H1 (cell line): ENCODE measurements around the gene LYRM4. TPM values are rescaled to one million over a fixed set of nuclear protein-coding genes. Genes with fewer than 3 reads are reported as not detected.

Source experiments
- CTCF ChIA-PET: fragments of 300-600 bp; sonication (Branson Sonifier 250); formaldehyde crosslinking; loops from one replicate; lab custom pipeline; 2021; ENCODE audit not compliant: partially characterized antibody; lab: Charles Lee
- POLR2A ChIA-PET: fragments of 300-600 bp; sonication (Branson Sonifier 250); formaldehyde crosslinking; loops from one replicate; lab custom pipeline; 2021; ENCODE audit warnings: inconsistent platforms; ENCODE audit not compliant: partially characterized antibody; lab: Charles Lee
- DNase-seq, 2 experiments: peaks; one replicate each; pipeline versions ENCODE4 v3.0.0 to v3.0.0-alpha.2; 2010 to 2022; ENCODE audit warnings: low spot score in 2 of 2, low read depth in 1 of 2, mixed read lengths in 1 of 2
- FAIRE-seq: peaks from 2 replicates; lab custom pipeline; 2011; peaks lifted over from hg19 to GRCh38; lab: Jason Lieb, UNC
- H2AFZ ChIP-seq: 2 replicates; pipeline ENCODE4 v1.8.1; 2012; ENCODE audit warnings: low read length, inconsistent platforms
- H2AK5ac ChIP-seq: 2 replicates; pipeline ENCODE4 v1.6.1; 2013; ENCODE audit warnings: low read depth, low read length
- H2BK120ac ChIP-seq: replicated peaks from 2 replicates; pipeline ENCODE3; 2013; ENCODE audit warnings: low read depth, low read length, inconsistent platforms
- H2BK12ac ChIP-seq: 2 replicates; pipeline ENCODE4 v1.6.1; 2013; ENCODE audit warnings: low read depth, low read length
- H2BK15ac ChIP-seq: 2 replicates; pipeline ENCODE4 v1.6.1; 2013; ENCODE audit warnings: low read length
- H2BK20ac ChIP-seq: 2 replicates; pipeline ENCODE4 v1.6.1; 2013; ENCODE audit warnings: low read length
- H2BK5ac ChIP-seq: 2 replicates; pipeline ENCODE4 v1.6.1; 2013; ENCODE audit warnings: low read depth, low read length
- H3K14ac ChIP-seq: 2 replicates; pipeline ENCODE4 v1.6.1; 2013; ENCODE audit warnings: inconsistent platforms; ENCODE audit not compliant: insufficient read length
- H3K18ac ChIP-seq: 2 replicates; pipeline ENCODE4 v1.6.1; 2013; ENCODE audit warnings: low read length; ENCODE audit errors: extremely low read depth
- H3K23ac ChIP-seq: 2 replicates; pipeline ENCODE4 v1.6.1; 2013; ENCODE audit warnings: inconsistent platforms; ENCODE audit not compliant: insufficient read length
- H3K23me2 ChIP-seq: 2 replicates; pipeline ENCODE4 v1.6.1; 2013; ENCODE audit warnings: low read depth, low read length
- H3K27ac ChIP-seq: 2 replicates; pipeline ENCODE4 v1.6.1; 2011; ENCODE audit warnings: low read depth, low read length, inconsistent platforms
- H3K27me3 ChIP-seq, 4 experiments: replicated peaks in 1 of 4; 1 replicate in 1 of 4; 2 replicates in 3 of 4; pipeline versions ENCODE4 v1.6.1 to v1.8.1; 2011 to 2013; ENCODE audit warnings: low read length in 3 of 4, mild to moderate bottlenecking in 3 of 4, inconsistent platforms in 2 of 4, mixed read lengths in 2 of 4, moderate library complexity in 1 of 4; ENCODE audit not compliant: control insufficient read depth in 3 of 4, insufficient read depth in 3 of 4; ENCODE audit errors: extremely low read depth in 1 of 4
- H3K36me3 ChIP-seq, 4 experiments: 2 replicates each; pipeline versions ENCODE4 v1.6.1 to v1.8.1; 2011 to 2013; ENCODE audit warnings: mild to moderate bottlenecking in 4 of 4, low read length in 3 of 4, moderate library complexity in 2 of 4, control low read depth in 1 of 4, inconsistent platforms in 1 of 4; ENCODE audit not compliant: insufficient read depth in 4 of 4, control insufficient read depth in 2 of 4
- H3K4ac ChIP-seq: replicated peaks from 2 replicates; pipeline ENCODE3; 2013; ENCODE audit warnings: low read length, low read depth, mixed read lengths, inconsistent platforms; ENCODE audit not compliant: insufficient read length
- H3K4me1 ChIP-seq, 4 experiments: replicated peaks in 1 of 4; 1 replicate in 1 of 4; 2 replicates in 3 of 4; pipeline versions ENCODE4 v1.6.1 to v1.8.1; 2011 to 2013; ENCODE audit warnings: low read length in 3 of 4, inconsistent platforms in 2 of 4, mixed read lengths in 1 of 4; ENCODE audit not compliant: insufficient read depth in 4 of 4, control insufficient read depth in 3 of 4
- H3K4me2 ChIP-seq, 2 experiments: 2 replicates each; pipeline versions ENCODE4 v1.6.1 to v1.8.1; 2011 to 2013; ENCODE audit warnings: low read depth in 2 of 2, low read length in 2 of 2, control low read depth in 1 of 2, inconsistent platforms in 1 of 2, mild to moderate bottlenecking in 1 of 2; ENCODE audit not compliant: insufficient read depth in 1 of 2
- H3K4me3 ChIP-seq, 4 experiments: fragments of 200-600, 300-600 bp in 1 of 4; sonication (generic), shearing (Covaris generic), sonication (Bioruptor Twin) in 1 of 4; 2 replicates each; pipeline versions ENCODE4 v1.5.1 to v1.8.1; 2011 to 2016; ENCODE audit warnings: low read length in 4 of 4, low read depth in 3 of 4, control low read depth in 2 of 4, inconsistent platforms in 2 of 4, mild to moderate bottlenecking in 2 of 4, mixed read lengths in 1 of 4, moderate library complexity in 1 of 4; ENCODE audit not compliant: insufficient read depth in 2 of 4; ENCODE audit errors: extremely low read depth in 1 of 4
- H3K56ac ChIP-seq: replicated peaks from 2 replicates; pipeline ENCODE3; 2013; ENCODE audit warnings: low read depth, mild to moderate bottlenecking, mixed read lengths, low read length, inconsistent platforms; ENCODE audit not compliant: insufficient read length
- H3K79me1 ChIP-seq: 2 replicates; pipeline ENCODE4 v1.6.1; 2013; ENCODE audit warnings: low read depth, low read length, control low read depth
- H3K79me2 ChIP-seq, 2 experiments: 2 replicates each; pipeline versions ENCODE4 v1.6.1 to v1.8.1; 2012 to 2013; ENCODE audit warnings: low read length in 2 of 2, mild to moderate bottlenecking in 2 of 2, inconsistent platforms in 1 of 2; ENCODE audit not compliant: insufficient read depth in 2 of 2, control insufficient read depth in 1 of 2
- H3K9ac ChIP-seq, 4 experiments: replicated peaks in 1 of 4; 1 replicate in 1 of 4; 2 replicates in 3 of 4; pipeline versions ENCODE4 v1.6.1 to v1.8.1; 2011 to 2013; ENCODE audit warnings: low read depth in 3 of 4, low read length in 3 of 4, control low read depth in 2 of 4, mild to moderate bottlenecking in 2 of 4, moderate library complexity in 2 of 4, inconsistent platforms in 1 of 4; ENCODE audit errors: extremely low read depth in 1 of 4
- H3K9me3 ChIP-seq, 2 experiments: 2 replicates each; pipeline versions ENCODE4 v1.6.1 to v1.8.1; 2012 to 2013; ENCODE audit warnings: mild to moderate bottlenecking in 2 of 2, moderate library complexity in 2 of 2, control low read depth in 1 of 2, inconsistent platforms in 1 of 2, low read depth in 1 of 2, low read length in 1 of 2, mixed read lengths in 1 of 2; ENCODE audit not compliant: insufficient read depth in 2 of 2
- H4K20me1 ChIP-seq, 2 experiments: replicated peaks in 1 of 2; 2 replicates each; pipeline versions ENCODE3 to v1.8.1; 2011 to 2013; ENCODE audit warnings: inconsistent platforms in 2 of 2, low read length in 2 of 2, mild to moderate bottlenecking in 1 of 2; ENCODE audit not compliant: insufficient read depth in 2 of 2, control insufficient read depth in 1 of 2
- H4K5ac ChIP-seq: 2 replicates; pipeline ENCODE4 v1.6.1; 2013; ENCODE audit warnings: low read length, low read depth, mixed read lengths, inconsistent platforms; ENCODE audit not compliant: insufficient read length
- H4K8ac ChIP-seq: 2 replicates; pipeline ENCODE4 v1.8.0; 2013; ENCODE audit warnings: mild to moderate bottlenecking, moderate library complexity, low read length, inconsistent platforms; ENCODE audit not compliant: insufficient read depth; ENCODE audit errors: extremely low read depth
- H4K91ac ChIP-seq: replicated peaks from 2 replicates; pipeline ENCODE3; 2013; ENCODE audit warnings: low read length, mixed read lengths, inconsistent platforms; ENCODE audit not compliant: insufficient read length
- CEBPB ChIP-seq: IDR thresholded peaks from 2 replicates; pipeline ENCODE4 v1.6.1; 2012; ENCODE audit warnings: low read depth, low read length
- EGR1 ChIP-seq: IDR thresholded peaks from 2 replicates; pipeline ENCODE4 v1.6.1; 2011; ENCODE audit warnings: low read depth, low read length, borderline replicate concordance
- FOSL1 ChIP-seq: IDR thresholded peaks from 2 replicates; pipeline ENCODE4 v1.6.1; 2011; ENCODE audit warnings: mild to moderate bottlenecking, low read depth, low read length, moderate library complexity; ENCODE audit not compliant: insufficient read depth
- GABPA ChIP-seq: IDR thresholded peaks from 2 replicates; pipeline ENCODE4 v1.6.1; 2011; ENCODE audit warnings: mild to moderate bottlenecking, low read length, moderate library complexity, borderline replicate concordance; ENCODE audit not compliant: insufficient read depth
- HDAC6 ChIP-seq: IDR thresholded peaks from one replicate; pipeline ENCODE4 v1.7.1; 2012; ENCODE audit warnings: low read depth, mild to moderate bottlenecking, inconsistent platforms, low read length, moderate library complexity
- KDM1A ChIP-seq: fragments of 200-600, 300-600 bp; sonication (generic); IDR thresholded peaks from 2 replicates; pipeline ENCODE4 v1.7.1; 2016; ENCODE audit warnings: mild to moderate bottlenecking, low read length, borderline replicate concordance
- MAFK ChIP-seq: IDR thresholded peaks from 2 replicates; pipeline ENCODE4 v1.6.1; 2012; ENCODE audit warnings: low read depth, mild to moderate bottlenecking, improper control_type of control experiment, low read length
- PHF8 ChIP-seq: fragments of 200-600 bp; sonication (generic); conservative IDR thresholded peaks from 2 replicates; pipeline ENCODE4 v1.7.1; 2012; ENCODE audit warnings: low read depth, mild to moderate bottlenecking, inconsistent platforms, low read length, moderate library complexity
- RXRA ChIP-seq: IDR thresholded peaks from 2 replicates; pipeline ENCODE4 v1.6.1; 2011; ENCODE audit warnings: low read depth, mild to moderate bottlenecking, low read length, moderate library complexity; ENCODE audit not compliant: insufficient read depth
- SP4 ChIP-seq: IDR thresholded peaks from 2 replicates; pipeline ENCODE4 v1.6.1; 2012; ENCODE audit warnings: low read length, inconsistent platforms
- SUZ12 ChIP-seq: fragments of 200-600 bp; sonication (generic); IDR thresholded peaks from 2 replicates; pipeline ENCODE4 v1.6.1; 2012; ENCODE audit warnings: mild to moderate bottlenecking, inconsistent platforms, low read length, moderate library complexity, mixed read lengths
- TBP ChIP-seq: IDR thresholded peaks from 2 replicates; pipeline ENCODE4 v1.6.1; 2011; ENCODE audit warnings: low read depth, low read length, improper control_type of control experiment
- WGBS, 2 experiments: shearing (Covaris generic) in 1 of 2; methylation state at CpG; one replicate each; pipeline versions ENCODE4 v1.1.6 to v1.1.7; 2013 to 2015; ENCODE audit warnings: low lambda C conversion rate in 2 of 2, mixed read lengths in 2 of 2, inconsistent platforms in 1 of 2, low coverage in 1 of 2, missing lambda C conversion rate in 1 of 2; ENCODE audit not compliant: insufficient replicate concordance in 2 of 2, insufficient coverage in 1 of 2, insufficient read length in 1 of 2; ENCODE audit errors: extremely low coverage in 1 of 2, missing lambda C conversion rate in 1 of 2; 5-methylcytosine and 5-hydroxymethylcytosine counted together
- polyA plus RNA-seq, 7 experiments: library from polyadenylated mRNA; depleted of rRNA in 3 of 7; stranded (reverse) in 5 of 7; unstranded in 2 of 7; fragments of >200 nt in 5 of 7; fragments of 200-250 nt in 2 of 7; gene quantifications; 1 replicate in 5 of 7; 2 replicates in 1 of 7; 4 replicates in 1 of 7; pipeline versions ENCODE4 v1.2.1 to v1.2.3, GENCODE V29; 2011 to 2013; ENCODE audit warnings: missing spikeins in 2 of 7, mixed read lengths in 2 of 7
- total RNA-seq: library from RNA; stranded (reverse); fragmentation: NEBNext Ultra II Directional; extraction: Animal tissue kit (Norgen Biotek cat#: 25700); gene quantifications from 2 replicates; pipeline ENCODE4 v1.2.1, GENCODE V29; 2021

The LYRM4 gene
- total and polyA plus RNA-seq, 2 of the 8 experiments (the other 6 are each of a cell fraction or from before 2014, with no cell fraction given): 56.6 to 62.8 TPM

DNA sequence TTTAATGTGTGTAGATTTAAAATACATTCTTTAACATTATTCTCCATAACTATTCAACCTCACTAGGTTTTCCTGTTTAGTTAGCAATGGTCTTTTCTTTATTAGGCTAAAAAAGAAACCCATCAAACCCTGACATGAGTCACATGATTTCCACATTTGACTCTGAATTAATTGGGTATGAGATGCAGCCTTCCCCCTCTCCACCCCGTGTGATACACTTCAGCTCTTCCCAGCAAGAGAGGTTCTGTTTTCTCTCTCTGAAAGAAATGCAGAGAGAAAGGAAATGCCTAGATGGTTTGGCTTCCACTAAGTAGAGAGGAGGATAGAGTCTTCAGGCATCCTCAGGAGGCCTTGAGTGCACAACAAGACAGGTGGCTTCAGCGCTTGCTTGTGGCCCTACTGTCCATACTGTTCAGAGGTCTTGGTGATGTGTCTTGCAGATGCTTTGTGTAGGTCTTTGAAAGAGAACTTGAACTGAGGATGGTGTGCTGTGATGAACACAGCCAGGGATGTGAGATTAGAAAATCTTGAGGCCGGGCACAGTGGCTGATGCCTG, 17.9 kb upstream of the LYRM4 start:
- Histone ChIP-seq H4K5ac (no peak overlapping the region), H2AK5ac (no peak overlapping the region), H3K36me3 (no peaks in the 10 kb centered on the region), H4K91ac (no peak overlapping the region), H4K8ac (no peak overlapping the region), H2BK15ac (no peak overlapping the region), H2BK120ac (no peak overlapping the region), H2AFZ (no peak overlapping the region), H2BK12ac (no peak overlapping the region), H3K9me3 (no peaks in the 10 kb centered on the region), H3K9ac (no peak overlapping the region), H3K4me1 (peaks cover 0 to 12% (median 3%) of the 10 kb centered on the region in 4 experiments; a peak in 3 of 7 replicates), H2BK20ac (no peak overlapping the region), H3K27ac (no peak overlapping the region), H3K27me3 (no peaks in the 10 kb centered on the region), H3K4me2 (no peak overlapping the region; a peak in 1 of 4 replicates), H4K20me1 (no peaks in the 10 kb centered on the region), H3K18ac (no peak overlapping the region), H3K14ac (no peak overlapping the region), H3K79me1 (peaks cover 2% of the 10 kb centered on the region; the same call in 1 of the 2 replicates), H3K23ac (no peak overlapping the region), H2BK5ac (no peak overlapping the region), H3K56ac (no peak overlapping the region), H3K23me2 (no peaks in the 10 kb centered on the region), H3K4ac (no peak overlapping the region), H3K79me2 (peaks cover 0 to 4% of the 10 kb centered on the region in 2 experiments; a peak in 1 of 4 replicates), H3K4me3 (no peak overlapping the region)
- DNase-seq (no peak), FAIRE-seq (no peak)
- ChIA-PET CTCF (interaction anchor here (1.5 to 1.6 kb wide), 2 partner anchors 14 to 64 kb away, joined by 3 to 5 read pairs; no protein-coding TSS in a partner anchor), POLR2A (interaction anchor here (0.6 to 3.4 kb wide), 2 partner anchors 18 to 1033 kb away, joined by 3 to 13 read pairs; partner anchors contain the start of genes FARS2 and LYRM4)
- WGBS, 2 experiments: 86% methylated on average over 3 of the region's 3 CpGs; no CpG with 5 or more reads in 1 of the 2 experiments
- TF ChIP-seq HDAC6 (no peak), CEBPB (no peak), EGR1 (no peak), GABPA (no peak), MAFK (no peak), KDM1A (no peak), RXRA (no peak), FOSL1 (no peak), PHF8 (no peak), SUZ12 (no peak), TBP (no peak), SP4 (no peak)
